GM18861 (cell line): ENCODE data around the gene MS4A13.
"Not testable (repeated sequence)": the region's sequence is repeated elsewhere in the genome, so short reads cannot be mapped to it uniquely, and the experiment has no call there.

Experiments
- ATAC-seq: cut with Tn5 transposase; IDR thresholded peaks from one replicate; pipeline ENCODE4 v1.9.1; 2021; ENCODE audit not compliant: unreplicated experiment

Gene MS4A13

DNA sequence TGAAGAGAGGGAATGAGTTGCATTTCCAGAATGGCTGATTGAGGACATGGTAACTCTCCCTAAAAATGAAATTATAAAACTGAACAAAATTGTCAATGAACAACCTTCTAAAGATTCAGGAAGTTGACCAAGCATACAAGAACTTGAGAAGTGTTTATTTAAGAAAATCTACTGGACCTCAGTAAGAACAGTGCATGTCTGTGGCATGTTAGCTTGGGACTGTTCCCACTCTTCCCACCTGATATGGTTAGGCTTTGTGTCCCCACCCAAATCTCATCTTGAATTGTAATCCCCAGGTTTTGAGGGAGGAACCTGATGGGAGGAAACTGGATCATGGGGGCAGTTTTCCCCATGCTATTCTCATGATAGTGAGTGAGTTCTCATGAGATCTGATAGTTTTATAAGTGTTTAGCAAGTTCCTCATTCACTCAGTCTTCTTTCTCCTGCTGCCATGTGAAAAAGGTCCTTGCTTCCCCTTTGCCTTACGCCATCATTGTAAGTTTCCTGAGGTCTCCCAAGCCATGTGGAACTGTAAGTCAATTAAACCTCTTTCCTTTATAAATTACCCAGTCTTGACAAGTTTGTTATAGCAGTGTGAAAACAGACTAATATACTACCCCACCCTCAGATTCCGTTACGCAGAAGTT is 15.4 kb downstream of the MS4A13 start:
- no peak for ATAC-seq

DNA sequence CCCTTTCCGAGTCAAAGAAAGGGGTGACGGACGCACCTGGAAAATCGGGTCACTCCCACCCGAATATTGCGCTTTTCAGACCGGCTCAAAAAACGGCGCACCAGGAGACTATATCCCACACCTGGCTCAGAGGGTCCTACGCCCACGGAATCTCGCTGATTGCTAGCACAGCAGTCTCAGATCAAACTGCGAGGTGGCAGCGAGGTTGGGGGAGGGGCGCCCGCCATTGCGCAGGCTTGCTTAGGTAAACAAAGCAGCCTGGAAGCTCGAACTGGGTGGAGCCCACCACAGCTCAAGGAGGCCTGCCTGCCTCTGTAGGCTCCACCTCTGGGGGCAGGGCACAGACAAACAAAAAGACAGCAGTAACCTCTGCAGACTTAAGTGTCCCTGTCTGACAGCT is 17.2 kb downstream of the MS4A13 start:
- ATAC-seq = not testable (repeated sequence)

DNA sequence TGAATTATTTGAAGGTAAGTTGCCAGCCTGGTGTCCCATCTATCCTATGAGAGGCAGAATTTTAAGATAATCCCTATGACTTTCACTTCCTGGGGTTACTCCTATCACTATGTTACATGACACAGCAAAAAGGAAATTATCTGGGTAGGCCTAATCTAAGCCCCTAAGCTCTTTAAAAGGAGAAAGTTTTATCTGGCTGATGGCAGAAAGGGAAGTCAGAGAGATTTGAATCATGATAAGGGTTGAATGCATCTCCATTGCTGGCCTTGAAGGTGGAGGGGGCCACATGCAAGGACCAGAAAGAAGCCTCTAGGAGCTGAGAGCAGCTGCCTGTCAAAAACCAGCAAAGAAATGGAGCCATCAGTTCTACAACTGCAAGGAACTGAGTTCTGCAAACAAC is 23.4 kb downstream of the MS4A13 start:
- not testable (repeated sequence) for ATAC-seq

DNA sequence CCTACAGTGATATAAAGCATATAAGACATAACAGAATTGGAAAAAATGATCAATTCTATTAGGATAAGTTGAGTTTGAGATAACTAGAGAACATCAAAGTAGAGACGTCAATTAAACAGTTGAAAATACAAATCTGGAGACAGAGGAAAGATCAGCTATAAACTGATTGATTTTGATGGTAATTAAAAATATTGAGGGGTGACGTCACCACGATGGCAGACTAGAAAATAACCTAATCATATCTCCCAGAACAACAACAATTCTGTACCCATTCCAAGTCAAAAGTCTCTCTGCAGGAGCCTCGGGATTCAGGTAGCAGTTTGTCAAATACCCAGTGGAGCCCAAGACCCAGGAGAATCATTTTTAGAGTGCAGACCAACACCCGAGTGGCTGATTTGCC is 28.9 kb downstream of the MS4A13 start:
- no peak for ATAC-seq

DNA sequence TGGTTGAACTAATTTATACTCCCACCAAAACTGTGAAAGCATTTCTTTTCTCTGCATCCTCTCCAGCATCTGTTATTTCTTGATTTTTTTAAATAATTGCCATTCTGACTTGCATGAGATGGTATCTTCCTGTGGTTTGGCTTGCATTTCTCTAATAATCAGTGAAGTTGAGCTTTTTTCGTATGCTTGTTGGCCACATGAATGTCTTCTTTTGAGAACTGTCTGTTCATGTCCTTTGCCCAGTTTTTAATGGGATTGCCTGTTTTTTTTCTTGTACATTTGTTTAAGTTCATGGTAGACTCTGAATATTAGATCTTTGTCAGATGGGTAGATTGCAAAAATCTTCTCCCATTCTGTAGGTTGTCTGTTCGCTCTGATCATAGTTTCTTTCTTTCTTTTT is 46.1 kb downstream of the MS4A13 start:
- ATAC-seq = no peak

DNA sequence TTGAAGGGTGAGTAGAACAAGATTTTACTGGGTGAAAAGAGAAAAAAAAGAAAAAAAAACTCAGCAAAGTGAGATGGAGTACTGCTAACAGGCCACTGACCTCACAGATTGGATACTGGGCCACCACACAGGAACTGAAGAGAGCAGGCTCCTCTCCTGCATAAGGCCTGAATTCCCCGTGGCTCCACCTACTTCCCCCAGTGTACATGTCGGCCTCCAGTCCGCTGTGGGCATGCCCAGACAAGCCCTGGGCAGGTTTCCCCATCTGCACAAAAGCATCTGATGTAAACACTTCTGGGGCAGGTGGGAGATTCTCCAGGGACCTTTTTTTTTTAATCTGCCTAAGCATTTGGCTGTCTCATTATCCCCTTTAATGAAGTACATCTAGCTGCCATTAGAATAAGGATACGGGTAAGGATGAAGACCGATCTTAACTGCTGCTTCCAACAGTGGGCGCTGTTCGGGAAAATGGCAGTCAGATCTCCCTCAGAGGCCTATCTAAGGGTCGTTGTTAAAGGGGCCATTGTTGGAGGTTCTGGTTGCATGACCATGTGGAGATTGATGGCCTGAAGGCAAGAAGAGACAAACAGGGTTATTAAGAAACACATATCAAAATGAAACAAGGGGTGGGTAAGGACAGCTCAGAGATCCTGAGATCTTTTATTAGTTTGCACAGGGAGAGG is 48.5 kb downstream of the MS4A13 start:
- no peak for ATAC-seq

DNA sequence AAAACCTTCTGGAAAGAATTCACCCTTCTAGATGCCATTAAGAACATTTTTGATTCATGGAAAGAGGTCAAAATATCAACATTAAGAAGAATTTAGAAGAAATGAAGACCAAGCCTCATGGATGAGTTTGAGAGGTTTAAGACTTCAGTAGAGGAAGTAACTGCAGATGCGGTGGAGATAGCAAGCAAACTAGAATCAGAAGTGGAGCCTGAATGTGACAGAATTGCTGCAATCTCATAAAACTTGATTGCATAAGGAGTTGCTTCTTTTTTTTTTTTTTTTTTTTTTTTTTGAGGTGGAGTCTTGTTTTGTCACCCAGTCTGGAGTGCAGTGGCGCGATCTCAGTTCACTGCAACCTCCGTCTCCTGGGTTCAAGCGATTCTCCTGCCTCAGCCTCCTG is 51.6 kb downstream of the MS4A13 start:
- no peak for ATAC-seq

DNA sequence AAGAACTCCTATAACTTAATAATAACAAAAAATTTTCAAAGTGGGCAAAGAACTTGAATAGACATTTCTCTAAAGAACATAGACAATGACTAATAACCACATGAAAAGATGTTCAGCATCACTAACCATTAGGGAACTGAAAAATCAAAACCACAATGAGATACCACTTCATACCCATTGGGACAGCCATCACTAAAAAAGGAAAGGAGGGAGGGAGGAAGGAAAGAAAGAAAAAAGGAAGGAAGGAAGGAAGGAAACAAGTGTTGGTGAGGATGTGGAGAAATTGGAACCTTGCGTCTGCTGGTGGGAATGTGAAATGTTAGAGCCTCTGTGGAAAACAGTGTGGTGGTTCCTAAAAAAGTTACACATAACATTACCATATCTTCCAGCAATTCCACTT is 55.8 kb downstream of the MS4A13 start:
- ATAC-seq = peak; percentile 89

DNA sequence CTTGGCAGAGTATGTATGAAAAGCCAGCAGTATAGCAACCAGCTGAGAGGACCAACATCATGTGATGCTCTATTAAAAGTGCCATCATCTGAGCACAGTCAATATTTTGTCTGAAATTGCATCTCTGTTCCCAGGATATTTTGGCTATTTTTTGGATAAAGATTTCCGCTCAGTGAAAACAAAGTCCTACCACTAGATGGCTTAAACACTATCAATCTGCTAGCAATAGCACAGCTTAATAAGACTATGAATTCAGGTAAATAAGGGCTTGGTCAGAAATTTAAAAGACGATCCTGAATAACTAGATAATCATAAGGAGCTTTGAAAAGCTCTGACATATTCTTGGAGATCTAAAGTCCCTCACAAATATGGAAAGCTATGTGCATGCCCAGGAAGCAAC is 74.4 kb downstream of the MS4A13 start:
- ATAC-seq = no peak
